GM18951 (cell line): ENCODE measurements around the gene PLA2G4B.

Source experiments
- POLR2A ChIP-seq: IDR thresholded peaks from 4 replicates; pipeline ENCODE4 v1.6.1; 2011; ENCODE audit warnings: mild to moderate bottlenecking; ENCODE audit not compliant: insufficient read length, insufficient read depth; ENCODE audit errors: extremely low read depth
- in situ Hi-C: fragments of 300-500 bp; cut with MboI; formaldehyde crosslinking; loops from one replicate; pipeline ENCODE4 v1.12.0; 2022; ENCODE audit warnings: low sequenced_read_pairs, mixed read lengths, inconsistent platforms; ENCODE audit not compliant: unreplicated experiment

PLA2G4B gene

DNA sequence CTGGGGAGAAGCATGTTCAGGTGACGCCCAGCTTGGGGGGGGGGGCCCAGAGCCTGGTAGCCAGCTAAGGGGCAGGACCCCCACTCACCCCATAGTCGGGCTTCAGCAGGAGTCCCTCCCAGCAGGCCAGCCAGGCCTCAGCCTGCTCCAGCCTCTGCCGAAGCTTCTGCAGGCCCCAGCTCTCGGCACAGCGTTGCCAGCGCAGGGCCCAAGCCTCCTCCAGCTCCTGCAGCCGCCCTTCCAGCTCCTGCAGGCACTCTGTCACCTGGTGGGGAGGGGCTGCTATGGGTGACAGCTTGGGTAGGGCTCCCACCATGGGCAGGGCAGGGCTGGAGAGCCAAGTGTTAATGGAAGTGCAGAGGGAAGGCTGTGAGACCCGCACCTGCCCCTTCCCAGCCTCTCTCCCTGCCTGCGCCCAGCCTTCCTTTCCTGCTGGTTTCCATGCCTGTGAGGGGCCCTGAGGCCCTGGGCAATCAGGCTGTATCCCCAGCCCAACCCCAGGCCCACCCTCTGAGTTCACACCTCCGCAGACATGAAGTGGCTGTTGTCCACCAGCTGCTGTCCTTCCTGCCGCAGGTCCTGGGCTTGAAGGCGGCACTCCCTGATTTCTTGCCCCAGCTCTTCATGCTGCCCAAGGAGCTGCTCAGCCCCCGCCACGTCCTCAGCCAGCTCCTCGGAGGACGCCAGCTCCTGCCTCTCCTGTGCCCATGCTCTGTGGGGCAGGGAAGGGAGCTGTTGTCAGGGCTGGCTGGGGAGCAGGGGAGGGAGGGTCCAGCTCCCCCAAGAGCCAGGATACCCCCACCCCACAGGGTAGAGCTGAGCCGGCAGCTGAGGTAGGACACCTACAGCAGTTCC lies 14.3 kb downstream of the PLA2G4B start:
- in situ Hi-C loops = no loop called here
- TF ChIP-seq POLR2A = no peak

GRCh38 chr15:41853831-41854230 lies 15.2 kb downstream of the PLA2G4B start:
- in situ Hi-C loops = no loop called here
- no peak for TF ChIP-seq POLR2A

DNA sequence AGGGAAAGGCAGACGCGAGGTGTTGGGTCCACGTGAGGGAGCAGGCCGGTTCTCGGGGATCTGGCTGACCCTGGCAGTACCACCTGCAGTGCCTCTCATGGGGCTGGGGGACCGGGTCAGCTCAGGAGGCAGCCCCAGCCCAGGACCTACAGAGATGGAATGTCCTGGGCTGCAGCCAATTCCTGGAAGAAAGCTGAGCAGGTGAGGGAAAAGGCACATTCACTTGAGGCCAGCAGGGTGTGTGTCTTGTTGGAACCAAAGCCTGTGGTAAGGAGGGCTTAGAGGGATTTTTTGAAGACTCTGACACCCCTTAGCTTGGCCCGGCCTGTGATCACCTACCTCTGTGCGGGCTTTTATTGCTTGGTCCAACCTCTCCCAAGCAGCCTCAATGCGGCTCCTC lies 15.8 kb downstream of the PLA2G4B start:
- no peak for TF ChIP-seq POLR2A
- in situ Hi-C loops = no loop called here

DNA sequence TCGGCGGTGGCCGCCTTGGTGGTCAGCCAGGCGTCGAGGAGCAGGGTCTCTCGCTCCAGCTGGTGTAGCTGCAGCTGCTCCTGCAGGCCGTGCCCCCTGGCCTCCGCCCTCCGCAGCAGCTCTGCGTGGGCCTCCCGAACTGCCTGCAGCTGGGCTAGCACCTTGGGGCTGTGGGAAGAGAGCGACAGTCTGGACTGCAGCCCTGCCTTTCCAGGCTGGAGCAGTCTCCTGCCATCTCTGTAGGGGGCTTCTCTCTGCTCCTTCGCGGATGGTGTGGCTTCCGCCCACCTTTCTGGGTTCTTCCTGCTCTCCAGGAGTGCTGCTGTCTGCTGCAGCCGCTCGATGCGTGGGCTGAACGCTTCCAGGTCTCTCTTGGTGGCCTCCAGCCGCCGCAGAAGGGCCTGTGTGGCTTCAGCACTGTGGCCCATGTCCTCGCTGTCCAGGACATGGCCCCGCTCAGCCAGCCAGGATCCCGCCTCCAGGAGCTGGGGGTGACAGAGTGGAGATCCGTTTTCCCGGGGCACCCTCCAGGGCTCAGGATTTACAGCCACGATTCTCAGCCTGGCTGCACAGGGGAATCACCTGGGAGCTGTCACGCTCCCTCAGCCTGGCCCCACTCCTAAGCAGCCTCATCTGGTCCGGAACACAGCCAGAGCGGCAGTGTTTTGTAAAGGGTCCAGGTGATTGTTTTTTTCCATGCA lies 16.8 kb downstream of the PLA2G4B start:
- TF ChIP-seq POLR2A = no peak
- in situ Hi-C loops = no loop called here

GRCh38 chr15:41856262-41856661 lies 17.6 kb downstream of the PLA2G4B start:
- TF ChIP-seq POLR2A = no peak

DNA sequence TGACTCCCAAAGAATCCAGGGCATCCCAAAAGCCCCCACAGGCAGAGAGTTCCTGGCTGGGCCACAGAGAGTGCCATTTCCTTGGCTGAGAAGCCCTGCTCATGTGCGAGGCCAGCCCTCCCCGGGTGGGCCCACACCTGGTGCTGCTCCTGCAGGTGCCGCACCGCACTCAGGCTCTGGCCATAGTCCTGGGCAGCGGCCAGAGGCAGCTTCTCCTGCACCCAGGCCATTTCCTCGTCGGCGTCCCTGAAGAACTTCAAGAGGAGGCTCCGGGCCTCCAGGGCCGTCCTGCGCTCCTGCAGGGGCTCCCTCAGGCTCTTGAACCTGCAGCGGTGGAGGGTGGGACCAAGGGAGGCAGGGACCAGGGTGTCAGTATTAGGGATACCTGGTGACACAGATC lies 18.1 kb downstream of the PLA2G4B start:
- no peak for TF ChIP-seq POLR2A
- in situ Hi-C loops = no loop called here

More at GRCh38 chr15:41856262-41856661, 17.6 kb downstream of the PLA2G4B start:
- in situ Hi-C loops = no loop called here

DNA sequence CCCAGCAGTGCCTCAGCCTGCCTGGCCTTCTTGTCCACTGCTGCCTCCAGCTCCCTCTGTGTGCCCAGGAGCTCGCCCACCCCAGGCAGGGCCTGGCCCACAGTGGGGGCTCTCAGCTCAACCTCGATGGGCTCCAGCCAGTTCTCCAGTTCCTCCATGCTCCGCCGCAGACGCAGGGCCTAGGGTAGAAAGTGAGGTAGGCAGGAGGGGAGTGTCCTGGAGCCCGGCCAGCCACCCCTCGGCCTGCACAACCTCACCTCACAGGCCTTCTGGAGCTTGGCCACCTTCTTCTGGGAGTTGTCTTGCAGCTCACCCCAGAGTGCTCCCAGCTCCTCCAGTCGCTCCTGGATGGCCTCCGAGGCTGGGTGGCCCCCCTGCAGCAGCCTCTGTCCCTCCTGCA lies 18.7 kb downstream of the PLA2G4B start:
- in situ Hi-C loops = no loop called here
- TF ChIP-seq POLR2A = no peak

DNA sequence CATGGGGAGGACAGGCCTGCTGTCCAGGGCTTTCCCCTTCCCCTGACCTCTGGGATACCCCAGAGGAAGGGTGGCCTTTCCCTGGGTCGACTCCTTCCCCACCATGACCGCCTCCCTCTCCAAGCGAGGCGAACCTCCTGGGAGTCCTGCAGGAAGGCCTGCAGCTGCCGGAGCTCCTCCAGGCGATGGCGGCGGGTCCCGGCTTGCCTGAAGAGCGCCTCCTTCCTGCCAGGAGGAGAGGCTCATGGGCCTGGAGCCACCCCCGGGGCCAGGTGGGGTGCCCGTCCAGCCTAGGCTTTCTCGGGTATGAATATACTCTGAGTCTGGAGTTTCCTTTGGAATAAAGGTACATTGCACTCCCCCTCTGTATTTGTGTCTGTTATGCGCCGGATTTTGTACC lies 20.1 kb downstream of the PLA2G4B start:
- in situ Hi-C loops = no loop called here

DNA sequence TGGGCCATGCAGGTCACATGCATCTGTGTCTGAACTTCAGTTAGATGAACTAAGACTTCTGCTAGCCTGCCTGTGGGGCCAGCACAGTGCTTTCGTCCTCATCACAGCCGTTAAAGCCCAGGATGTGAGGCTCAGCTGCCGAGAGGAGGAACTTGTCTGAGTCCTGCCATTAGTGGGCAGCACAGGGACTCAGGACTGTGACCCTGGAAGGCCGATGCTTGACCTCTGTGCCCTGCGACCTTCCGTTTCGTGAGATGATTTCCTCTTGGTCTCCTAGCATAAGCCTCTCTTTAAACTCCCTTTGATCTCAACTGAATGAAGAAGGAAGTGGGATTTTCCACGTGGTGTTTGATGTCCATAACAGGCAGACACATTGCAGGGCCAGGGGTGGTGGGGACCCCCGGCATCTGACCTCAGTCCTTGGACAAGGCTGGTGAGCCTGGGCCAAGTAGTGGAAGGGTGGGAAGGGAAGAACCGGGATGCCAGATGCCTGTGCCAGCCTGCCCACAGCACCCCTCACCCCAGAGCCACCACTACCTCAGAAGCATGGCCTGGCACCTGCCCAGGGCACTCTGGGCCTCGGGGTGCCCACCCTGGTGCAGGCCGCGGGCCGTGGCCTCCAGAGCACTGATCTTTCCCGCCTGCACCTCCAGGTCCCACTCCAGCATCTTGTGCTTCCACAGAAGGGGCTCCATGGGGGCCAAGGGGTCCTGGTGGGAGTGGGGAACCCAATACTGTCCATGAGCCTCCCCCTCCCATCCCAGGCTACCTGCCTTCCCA lies 21.6 kb downstream of the PLA2G4B start:
- no peak for TF ChIP-seq POLR2A
- in situ Hi-C loops = no loop called here

More for the DNA sequence above, 20.1 kb downstream of the PLA2G4B start:
- TF ChIP-seq POLR2A = no peak

DNA sequence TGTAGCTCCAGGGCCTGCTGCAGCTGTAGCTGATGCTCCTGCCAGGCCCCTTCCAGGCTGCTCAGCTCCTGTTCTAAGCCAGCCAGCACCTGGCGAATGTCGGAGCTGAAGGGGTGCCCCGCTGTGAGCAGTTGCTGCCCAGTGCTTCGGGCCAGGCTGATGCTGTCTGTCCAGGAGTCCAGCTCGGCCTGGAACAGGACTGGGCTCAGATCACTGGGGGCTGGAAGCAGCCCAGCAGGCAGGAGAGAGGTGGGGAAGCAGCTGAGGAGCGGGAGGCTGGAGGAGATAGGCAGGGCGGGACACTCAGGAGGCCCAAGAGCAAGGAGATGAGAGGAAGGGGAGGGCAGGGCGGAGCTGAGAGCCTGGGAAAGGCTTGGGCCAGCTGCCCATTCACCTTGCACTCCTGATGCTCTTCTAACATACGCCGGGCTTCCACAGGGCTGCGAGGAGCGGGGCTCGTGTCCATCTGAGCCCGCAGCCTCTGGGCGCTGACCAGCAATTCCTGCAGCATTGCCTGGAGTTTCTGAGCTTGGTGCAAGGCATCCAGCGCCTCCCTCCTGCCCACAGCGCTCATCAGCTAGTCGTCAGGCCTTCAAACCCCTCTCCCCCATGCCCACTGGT lies 23.2 kb downstream of the PLA2G4B start:
- in situ Hi-C loops = no loop called here
- TF ChIP-seq POLR2A = no peak

DNA sequence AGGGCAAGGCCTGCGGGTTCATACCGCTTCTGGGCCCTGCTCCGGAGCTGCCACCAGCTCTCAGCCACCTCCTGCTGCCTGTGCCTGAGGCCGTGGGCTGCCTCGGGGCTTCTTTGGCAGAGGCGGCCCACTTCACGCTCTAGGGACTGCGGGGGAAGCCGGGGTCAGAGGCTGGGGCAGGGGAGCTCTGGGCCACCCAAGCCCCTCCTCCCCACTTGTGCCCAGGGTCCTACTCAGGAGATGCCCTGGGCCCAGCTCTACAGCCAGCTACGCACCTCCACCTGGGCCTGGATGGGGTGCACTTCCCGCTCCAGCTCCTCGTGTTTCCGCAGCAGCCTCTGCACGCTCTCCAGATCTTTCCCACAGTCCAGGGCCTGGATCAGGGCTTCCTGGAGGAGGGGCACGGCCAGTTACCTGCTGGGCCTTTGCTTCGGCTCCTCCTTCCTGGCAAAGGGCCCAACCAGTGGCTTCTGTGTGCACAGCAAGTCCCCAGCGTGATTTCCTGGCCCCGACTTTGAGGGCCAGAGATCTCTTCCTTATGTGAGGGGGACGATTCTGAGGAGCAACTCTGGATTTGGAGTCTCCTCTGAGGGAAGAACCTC lies 24.0 kb downstream of the PLA2G4B start:
- in situ Hi-C loops = no loop called here
- TF ChIP-seq POLR2A = no peak

DNA sequence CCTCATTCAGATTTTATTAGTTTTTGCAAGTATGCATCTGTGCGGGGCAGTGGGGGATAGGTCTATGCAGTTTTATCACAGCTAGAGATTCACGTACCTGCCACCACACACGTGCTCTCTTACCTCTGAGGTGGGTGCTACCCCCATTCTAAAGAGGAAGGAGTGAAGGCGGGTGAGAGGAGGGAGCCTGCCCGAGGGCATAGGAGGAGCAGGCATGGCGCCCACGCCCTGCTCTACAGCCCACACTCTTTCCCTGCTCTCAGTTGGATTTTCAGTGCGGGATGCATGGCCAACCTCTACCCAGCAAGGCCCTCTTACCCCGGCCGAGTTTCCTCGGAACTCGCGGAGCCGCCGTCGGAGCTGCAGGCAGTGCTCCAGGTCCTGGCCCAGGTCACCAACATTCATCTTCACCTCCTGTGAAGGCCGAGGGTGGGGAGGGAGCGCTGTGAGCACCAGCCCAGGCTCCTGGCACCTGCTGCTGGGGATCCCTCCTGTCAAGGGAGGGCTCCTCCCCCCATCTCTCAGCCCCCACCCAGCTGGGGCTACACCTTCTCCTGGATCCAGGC lies 26.9 kb downstream of the PLA2G4B start:
- no peak for TF ChIP-seq POLR2A
- in situ Hi-C loops = no loop called here
